ENCODE results near the gene SLC13A5. TPM values are rescaled to one million over a fixed set of nuclear protein-coding genes. Genes with fewer than 3 reads are reported as not detected.
"Not testable (repeated sequence)": the region's sequence is repeated elsewhere in the genome, so short reads cannot be mapped to it uniquely, and the experiment has no call there.

Gene SLC13A5
- total RNA-seq, 1 donor from 2014 or later: 0.41 TPM

DNA sequence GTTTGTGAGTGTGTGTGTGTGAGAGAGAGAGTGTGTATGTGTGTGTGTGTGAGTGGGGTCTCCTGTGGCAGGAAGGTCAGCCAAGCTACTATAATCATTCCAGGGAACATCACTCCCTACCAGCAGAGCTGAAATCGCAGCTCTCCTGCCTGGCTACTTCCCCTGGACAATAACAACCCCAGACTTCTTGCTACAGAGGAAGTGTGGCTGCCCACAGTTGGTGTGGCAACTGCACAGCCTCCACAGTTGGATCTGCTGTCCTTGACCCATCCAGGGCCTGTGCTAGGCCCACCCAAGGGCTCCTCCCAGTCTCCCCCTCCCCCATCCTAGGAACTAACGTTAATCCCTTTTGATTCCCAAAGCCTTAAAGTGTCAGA, 1.5 kb downstream of the SLC13A5 start:
- FAIRE-seq (no peak), DNase-seq (ENCODE audit: low spot score in 2 of 2) (no peak)

GRCh38 chr17:6711081-6711674, 2.0 kb downstream of the SLC13A5 start:
- FAIRE-seq: no peak
- peak in 1 of 2 donors; percentile 35 for DNase-seq (ENCODE audit: low spot score in 2 of 2)

DNA sequence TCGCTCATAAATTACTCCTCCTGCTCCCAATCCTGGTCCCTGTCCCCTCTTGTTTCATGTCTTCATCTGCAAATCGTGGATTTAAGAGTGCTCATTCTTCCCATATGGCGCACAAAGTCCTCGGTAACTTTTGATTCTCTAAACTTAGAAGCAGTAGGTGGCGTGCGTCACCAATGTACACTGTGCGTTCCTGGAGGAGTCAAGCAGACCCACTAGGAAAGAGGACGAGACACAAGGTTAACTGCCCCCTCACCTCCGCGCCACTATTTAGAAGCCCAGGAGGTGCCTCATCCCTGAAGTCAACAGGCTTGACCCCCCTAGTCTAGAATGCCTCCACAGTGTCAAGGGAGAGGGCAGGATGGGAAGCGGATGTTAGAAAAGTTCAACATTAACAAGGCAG, 2.9 kb downstream of the SLC13A5 start:
- DNase-seq (ENCODE audit: low spot score in 2 of 2) (no peak), FAIRE-seq (no peak)

DNA sequence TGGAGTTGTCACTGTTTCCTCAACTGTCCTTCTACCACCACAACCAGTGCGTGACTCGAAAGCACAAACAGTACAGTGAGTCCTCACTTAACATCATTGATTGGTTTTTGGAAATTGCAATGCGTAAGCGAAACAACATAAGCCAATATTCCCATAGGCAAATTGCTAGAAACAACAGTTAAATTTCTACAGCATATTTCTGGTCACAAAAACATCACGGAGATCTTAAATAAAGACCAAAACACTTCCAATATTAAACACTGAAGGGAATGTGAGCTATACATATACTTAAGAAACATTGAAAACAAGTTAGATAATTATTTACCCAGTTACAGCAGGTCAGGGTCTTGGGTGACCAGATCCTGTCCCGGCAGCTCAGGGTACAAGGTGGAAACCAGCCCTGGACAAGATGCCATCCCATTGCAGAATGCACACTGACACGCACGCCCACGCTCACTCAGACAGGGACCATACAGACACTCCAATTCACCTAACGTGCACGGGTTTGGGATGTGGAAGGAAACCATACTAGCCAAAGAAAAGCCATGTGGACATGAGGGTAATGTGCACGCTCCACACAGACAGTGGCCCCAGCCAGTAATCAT, 4.7 kb downstream of the SLC13A5 start:
- no peak for FAIRE-seq
- no peak for DNase-seq (ENCODE audit: low spot score in 2 of 2)

- DNase-seq (ENCODE audit: low spot score in 2 of 2) (no peak), FAIRE-seq (no peak)
Observed at GRCh38 chr17:6706996-6707395, 6.2 kb downstream of the SLC13A5 start.

GRCh38 chr17:6706499-6706898, 6.7 kb downstream of the SLC13A5 start:
- FAIRE-seq (no peak), DNase-seq (ENCODE audit: low spot score in 2 of 2) (no peak)

GRCh38 chr17:6704470-6705052, 8.6 kb downstream of the SLC13A5 start:
- FAIRE-seq (no peak), DNase-seq (ENCODE audit: low spot score in 2 of 2) (no peak)

GRCh38 chr17:6703751-6704150, 9.4 kb downstream of the SLC13A5 start:
- no peak for FAIRE-seq
- DNase-seq (ENCODE audit: low spot score in 2 of 2): no peak

DNA sequence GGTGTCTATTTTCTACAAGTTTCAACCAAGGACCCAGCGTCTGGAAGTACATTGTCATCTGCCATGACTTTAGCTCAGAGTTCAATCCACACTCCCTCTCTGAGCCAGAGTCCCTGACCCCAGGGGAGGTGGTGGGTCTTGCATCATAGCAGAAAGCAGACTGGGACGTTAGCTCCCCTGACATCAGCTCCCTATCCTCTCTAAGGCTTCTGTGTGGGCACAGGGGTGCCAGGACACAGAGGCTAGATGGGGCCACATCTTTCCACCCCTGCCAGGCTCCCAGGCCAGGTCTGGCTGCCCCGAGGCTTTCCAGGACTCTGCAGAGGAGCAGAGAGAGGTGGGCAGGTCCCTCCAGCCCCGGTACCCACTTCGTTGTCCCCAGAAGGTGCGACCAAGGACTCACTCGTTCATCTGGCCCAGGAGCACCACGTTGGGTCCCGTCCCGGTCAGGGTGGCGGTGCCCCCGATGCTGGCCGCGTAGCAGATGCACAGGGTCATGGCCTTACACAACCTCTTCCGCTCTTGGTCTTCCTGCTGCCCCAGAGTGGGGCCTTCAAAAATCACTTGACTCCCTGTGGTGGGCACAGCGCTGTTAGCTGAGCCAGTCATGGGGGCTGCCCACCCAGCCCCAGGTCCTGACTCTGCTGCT, 10.5 kb downstream of the SLC13A5 start:
- DNase-seq (ENCODE audit: low spot score in 2 of 2) (no peak), FAIRE-seq (no peak)

- DNase-seq (ENCODE audit: low spot score in 2 of 2) (no peak), FAIRE-seq (no peak)
Observed at GRCh38 chr17:6701719-6702118, 11.4 kb downstream of the SLC13A5 start.

- DNase-seq (ENCODE audit: low spot score in 2 of 2): no peak
- no peak for FAIRE-seq
Observed at GRCh38 chr17:6700948-6701307, 12.2 kb downstream of the SLC13A5 start.

- no peak for FAIRE-seq
- DNase-seq (ENCODE audit: low spot score in 2 of 2): no peak
Observed at GRCh38 chr17:6699997-6700947, 12.9 kb downstream of the SLC13A5 start.

- no peak for DNase-seq (ENCODE audit: low spot score in 2 of 2)
- no peak for FAIRE-seq
Observed at GRCh38 chr17:6698004-6698403, 15.2 kb downstream of the SLC13A5 start.

DNA sequence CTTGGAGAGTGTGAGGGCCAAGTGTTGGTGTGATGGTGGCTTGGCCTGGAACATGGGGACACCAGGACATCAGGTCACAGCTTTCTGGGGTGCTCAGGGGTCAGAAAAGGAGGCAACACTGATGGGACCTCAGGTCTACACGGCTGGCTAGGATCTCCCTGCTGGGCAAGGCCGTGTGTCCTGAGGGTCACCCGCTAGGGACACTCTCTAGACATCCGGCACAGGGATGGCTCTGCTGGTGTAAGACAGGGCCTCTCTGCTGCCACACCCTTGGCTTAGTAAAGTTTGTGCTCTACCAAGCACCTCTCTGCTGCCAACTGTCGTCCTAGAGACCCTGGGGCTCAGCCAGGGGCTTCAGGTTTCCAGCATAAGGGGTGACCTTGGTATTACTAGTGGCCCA, 16.3 kb downstream of the SLC13A5 start:
- FAIRE-seq: no peak
- DNase-seq (ENCODE audit: low spot score in 2 of 2): no peak

DNA sequence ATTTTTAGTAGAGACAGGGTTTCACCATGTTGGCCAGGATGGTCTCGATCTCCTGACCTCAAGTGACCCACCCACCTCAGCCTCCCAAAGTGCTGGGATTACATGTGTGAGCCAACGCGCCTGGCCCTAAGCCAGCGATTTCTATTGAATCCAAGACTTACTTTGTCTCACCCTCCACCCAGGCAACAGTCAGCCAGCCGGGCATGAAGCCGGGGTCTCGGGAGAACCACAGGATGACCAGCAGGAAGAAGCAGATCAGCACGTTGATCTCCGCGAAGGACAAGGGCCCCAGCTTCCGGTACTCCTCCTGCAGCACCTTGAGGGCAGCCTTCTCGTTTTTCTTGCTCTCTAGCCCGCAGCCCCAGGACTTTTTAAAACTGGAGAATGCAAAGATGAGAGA, 17.6 kb downstream of the SLC13A5 start:
- FAIRE-seq (no peak), DNase-seq (ENCODE audit: low spot score in 2 of 2) (no peak)

DNA sequence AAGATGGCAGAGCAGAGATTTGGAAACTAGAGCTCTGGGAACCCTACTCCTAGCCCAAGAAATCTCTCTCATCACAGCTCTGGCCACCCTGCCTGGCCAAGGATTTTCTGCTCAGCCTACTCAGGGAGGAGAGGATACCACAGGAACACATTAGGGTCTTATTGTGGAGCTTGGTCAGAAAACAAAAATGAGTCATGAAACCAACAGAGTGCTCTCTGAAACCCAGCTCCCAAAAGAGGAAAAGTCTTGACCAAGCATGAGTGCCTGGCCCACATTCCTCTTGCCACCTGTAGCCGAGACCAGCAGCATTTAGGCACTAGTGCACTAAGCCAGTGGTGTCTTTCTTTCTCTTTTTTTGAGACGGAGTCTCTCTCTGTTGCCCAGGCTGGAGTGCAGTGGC, 18.1 kb downstream of the SLC13A5 start:
- FAIRE-seq (no peak), DNase-seq (ENCODE audit: low spot score in 2 of 2) (no peak)

DNA sequence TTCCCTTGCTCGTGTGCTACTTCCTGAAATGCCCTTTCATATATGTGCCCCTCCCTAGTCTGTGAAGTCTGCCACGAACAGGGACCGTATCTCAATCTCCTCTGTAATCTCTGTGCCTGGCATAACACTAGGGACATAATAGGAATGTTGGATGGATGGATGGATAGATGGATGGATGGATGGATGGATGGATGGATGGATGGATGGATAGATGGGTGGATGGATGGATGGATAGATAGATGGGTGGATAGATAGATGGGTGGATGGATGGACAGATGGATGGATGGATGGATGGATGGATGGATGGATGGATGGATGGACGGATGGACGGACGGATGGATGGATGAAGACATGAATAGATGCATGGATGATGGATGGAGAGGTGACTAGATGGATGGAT, 21.2 kb downstream of the SLC13A5 start:
- not testable (repeated sequence) for DNase-seq (ENCODE audit: low spot score in 2 of 2); FAIRE-seq

- no peak for FAIRE-seq
- no peak for DNase-seq (ENCODE audit: low spot score in 2 of 2)
Observed at GRCh38 chr17:6691546-6691945, 21.6 kb downstream of the SLC13A5 start.

DNA sequence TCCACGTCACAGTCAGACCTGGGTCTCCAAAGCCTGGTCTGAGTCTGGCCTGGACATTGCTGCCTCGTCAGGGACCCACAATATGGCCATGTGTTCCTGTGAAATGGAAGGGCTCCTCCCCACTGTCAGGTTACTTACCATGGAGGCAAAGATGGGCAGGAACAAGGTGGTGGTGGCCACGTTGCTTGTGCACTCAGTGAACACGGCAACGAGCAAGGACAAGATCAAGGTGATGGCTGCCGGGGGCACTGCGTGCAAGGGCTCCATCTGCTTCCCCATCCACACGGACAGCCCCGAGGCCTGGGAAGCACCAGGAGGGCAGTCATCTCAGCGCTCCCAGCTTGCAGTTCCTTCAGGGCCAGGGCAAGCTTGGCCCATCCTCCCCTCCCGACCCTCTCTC, 22.5 kb downstream of the SLC13A5 start:
- DNase-seq (ENCODE audit: low spot score in 2 of 2) (no peak), FAIRE-seq (no peak)

DNA sequence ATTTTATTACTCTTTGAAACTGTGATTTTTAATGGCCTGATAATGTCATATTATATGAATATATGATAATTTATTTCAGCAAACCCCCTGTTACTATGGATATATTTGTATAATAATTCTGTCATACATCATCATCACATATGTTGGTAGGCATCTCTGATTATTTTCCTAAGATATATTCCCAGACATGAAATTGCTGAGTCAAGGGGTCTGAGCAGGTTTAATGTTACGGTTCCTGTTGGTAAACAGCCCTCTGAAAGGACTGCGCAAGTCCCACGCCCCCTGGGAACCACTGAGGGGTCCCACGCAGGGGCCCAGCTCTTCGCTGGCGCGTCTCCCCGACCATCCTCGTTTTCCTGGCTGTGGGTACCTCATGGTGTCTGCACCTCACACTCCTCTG, 24.2 kb downstream of the SLC13A5 start:
- DNase-seq (ENCODE audit: low spot score in 2 of 2) (no peak), FAIRE-seq (no peak)

GRCh38 chr17:6686026-6686425, 27.1 kb downstream of the SLC13A5 start:
- FAIRE-seq: no peak
- no peak for DNase-seq (ENCODE audit: low spot score in 2 of 2)

Data from frontal cortex (tissue), 4 donors.